Measurements from ENCODE around the gene DIAPH2.

The DIAPH2 gene

DNA sequence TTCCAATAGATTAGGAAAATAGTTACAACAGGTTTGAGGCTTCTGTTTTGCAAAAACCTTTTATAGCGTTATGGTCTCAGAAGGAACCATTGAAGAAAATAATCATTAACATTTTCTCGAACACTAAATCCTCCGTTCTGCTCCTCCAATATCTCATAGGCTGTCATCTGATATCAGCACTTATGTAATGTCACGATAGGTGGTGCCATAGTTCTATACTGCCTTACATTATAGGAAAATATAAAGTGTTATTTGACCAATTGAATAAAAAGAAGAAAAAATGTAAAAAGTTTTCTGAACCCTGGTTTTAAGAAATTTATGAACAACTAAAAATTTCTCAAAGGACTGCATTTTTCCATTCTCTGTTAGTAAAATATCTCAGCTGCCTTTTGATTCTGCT, 490.5 kb downstream of the DIAPH2 start:
- DNase-seq (ENCODE audit: low spot score): no peak

DNA sequence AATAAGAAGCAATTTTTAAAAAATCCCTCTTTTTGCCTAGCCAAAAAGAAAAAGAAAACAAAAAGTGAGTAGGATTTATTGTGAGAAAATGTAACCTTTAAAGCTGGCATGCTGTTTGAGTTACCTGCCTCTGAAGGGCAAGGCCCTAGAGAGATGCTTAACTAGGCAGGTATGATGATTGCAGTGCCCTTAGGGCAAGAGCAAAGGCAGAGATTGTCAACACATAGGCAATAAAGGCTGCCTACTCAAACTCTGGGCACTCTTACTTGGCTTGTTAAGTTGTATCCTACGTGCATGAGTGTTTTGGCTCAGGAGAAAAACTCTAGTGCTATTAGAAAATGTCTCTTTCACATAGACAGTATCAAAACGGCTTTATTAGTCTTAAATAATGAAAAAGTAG, 505.0 kb downstream of the DIAPH2 start:
- no peak for DNase-seq (ENCODE audit: low spot score)

DNA sequence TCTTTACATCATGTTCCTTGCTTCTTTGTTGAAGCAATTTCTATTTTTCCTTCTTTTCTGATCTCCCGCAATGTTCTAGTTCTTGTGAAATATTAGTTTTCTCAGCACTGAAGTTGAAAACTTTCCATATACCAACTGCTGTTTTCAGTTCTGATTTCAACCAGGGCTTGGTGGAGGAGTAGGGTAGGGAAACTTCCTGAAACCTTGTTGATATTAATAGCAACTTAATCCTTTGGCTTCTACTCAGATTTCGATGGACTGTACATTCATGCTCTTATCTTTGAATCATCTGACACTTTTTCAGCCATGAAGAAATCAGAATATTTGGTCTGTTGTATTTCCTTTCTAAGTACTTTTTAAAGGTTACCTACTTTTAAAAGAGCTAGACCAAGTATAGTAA, 514.9 kb downstream of the DIAPH2 start:
- no peak for DNase-seq (ENCODE audit: low spot score)

DNA sequence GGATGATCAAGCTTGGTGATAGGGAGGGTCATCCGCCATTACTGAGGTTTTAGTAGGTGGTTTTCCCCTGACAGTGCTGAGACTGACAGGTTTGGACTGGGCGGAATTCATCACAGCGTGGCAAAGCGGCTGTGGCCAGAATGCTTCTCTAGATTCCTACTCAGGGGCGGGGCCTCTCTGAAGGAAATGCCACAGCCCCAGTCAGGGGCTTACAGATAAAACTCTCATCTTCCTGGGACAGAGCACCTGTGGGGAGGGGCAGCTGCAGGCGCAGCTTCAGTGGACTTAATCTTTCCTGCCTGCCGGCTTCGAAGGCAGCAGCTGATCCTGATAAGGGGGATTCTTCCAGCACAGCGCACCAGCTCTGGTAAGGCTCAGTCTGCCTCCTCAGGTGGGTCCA, 515.8 kb downstream of the DIAPH2 start:
- DNase-seq (ENCODE audit: low spot score): peak; percentile 56

DNA sequence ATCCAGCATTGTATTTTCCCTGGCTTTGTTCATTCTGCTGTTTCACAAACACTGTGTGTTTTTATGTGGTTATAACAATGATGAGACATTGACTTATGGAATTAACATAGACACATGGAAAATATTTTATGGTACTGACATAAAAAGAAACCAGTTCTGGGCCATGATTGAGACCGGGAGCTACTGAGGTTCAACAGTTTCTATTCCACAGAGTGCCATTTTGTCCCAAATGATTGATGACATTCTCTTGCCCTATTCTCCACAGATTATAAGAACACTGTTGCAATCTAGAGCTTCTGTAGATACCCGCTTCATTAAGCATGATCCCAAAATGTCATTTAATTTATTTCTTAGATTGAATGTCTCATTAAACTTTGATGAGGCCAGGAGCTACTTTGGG, 525.9 kb downstream of the DIAPH2 start:
- DNase-seq (ENCODE audit: low spot score): no peak

DNA sequence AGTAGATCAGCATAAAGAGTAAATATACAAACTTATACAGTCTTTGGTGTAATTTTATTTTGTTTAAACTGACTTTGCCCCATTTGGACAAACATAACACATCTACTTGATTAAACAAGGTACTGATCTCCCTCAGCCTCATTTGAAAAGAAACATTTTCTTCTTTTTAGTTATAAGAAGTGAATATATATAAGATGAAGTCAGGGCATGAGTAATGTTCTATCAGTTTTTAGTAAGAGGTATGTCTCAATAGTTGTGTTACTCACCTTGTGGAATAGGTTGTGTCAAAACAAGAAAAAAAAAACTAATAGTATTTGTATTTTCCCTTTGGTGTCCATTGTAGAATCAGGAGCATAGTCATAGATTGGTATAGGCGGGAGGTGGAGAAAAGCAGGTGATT, 526.4 kb downstream of the DIAPH2 start:
- DNase-seq (ENCODE audit: low spot score): no peak

DNA sequence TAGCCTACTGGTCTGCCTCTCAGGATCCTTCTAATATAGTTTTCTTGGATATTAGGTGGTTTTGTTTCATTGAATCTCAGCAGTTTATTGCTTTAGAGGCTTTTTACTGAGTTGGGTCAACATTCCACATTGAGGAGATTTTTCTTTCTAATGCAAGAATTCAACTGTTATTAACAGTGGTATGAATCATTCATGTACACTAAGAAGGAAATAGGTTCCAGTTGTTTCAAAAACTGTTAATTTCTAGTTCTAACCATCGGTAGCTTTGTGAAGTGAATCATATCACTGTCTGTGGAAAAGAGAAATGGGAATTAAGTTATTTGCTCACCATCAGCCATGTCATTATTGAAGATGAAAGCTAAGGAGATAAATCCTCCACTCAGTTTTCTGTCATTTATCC, 530.5 kb downstream of the DIAPH2 start:
- DNase-seq (ENCODE audit: low spot score): no peak

DNA sequence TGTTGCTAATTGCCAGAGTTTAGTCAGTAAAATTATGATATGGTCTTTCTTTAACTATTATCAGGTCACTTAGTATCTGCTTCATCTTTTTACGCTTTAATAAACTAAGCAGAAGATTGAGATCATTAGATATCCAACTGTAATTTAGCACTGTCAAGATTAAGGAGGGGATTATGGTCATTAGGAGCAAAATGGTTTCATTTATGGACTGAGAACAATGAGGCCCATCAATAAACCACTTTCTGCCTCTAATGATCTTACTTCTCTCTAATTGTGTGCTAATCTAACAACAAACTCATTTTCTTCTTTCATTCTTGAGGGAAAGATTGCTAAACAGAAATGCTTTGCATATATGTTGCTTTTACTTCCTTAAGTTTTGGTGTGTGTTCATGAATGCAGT, 539.5 kb downstream of the DIAPH2 start:
- no peak for DNase-seq (ENCODE audit: low spot score)

DNA sequence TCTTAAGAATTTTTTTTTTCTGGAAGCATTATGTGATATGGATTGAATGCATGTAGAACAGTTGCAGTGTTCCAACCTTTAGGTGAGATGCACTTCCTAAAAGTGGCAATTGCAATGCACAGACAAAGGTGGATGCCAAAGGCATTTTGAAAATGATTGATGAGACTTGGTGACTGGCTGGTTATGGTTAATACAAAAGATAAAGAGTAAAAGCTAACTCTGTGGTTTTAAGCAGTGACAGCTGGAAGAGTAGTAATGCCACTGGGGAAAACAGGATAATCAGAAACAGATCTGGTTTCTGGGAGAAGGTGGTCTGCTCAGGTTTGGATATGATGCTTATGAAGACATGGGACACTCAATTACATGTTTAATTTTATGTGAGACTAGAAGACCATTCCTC, 544.7 kb downstream of the DIAPH2 start:
- no peak for DNase-seq (ENCODE audit: low spot score)

DNA sequence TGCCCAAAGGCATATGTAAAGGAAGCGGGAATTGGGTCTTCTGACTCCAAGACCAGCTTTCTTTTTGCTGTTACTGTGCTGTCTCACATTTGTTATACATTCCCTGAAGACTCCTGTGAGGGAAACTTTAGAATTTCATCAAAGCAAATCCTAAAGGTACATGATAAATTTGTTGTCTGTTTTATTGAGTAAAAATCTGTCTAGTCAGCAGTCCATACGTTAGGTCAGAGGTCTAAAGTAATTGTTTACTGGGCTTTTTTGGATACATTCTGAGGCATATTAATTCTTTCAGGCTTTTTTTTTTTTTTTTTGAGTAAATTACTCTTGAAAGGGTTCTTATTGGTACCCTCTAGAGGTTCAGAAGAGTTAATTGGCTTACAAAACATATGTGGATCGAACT, 546.3 kb downstream of the DIAPH2 start:
- no peak for DNase-seq (ENCODE audit: low spot score)

DNA sequence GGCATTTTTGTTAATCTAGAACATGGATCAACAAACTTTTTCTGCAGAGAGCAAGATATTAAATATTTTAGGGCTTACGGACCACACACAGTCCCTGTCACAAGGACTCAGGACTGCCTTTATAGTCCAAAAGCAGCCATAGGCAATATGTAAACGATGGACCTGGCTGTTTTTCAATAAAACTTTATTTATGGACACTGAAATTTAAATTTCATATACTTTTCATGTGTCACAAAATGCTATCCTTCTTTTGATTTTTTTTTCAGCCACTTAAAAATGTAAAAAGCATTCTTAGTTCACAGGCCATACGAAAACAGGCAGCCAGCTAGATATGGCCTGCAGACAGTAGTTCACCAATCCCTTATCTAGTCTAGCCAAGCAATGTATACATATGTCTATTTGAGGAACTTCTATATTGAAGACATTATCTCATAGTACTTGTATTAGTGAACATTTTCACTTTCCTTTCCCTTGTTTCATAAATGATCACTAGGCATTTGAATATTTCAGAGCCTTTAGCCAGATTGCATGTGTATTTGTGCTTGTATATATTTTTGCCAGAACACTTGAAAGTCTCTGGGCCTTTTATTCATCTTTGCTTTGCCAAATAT, 549.9 kb downstream of the DIAPH2 start:
- DNase-seq (ENCODE audit: low spot score): no peak

DNA sequence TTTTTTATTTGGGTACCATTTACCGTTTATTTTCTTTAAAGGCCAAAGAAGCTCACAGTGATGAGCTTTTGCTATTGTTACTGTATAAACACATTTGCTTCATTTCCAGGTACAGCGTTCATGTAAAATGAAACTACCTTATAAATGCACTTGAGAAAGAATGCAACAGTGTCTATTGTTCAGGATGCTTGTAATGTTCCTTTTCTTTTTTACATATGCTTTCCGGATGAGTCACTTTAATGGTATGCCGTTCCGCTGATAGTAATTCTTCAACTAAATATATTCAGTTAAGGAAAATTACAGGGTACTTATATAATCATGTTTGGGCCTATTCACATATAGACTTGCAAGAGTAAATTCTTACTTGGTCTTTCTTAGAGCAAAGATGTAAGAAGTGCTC, 554.0 kb downstream of the DIAPH2 start:
- no peak for DNase-seq (ENCODE audit: low spot score)

DNA sequence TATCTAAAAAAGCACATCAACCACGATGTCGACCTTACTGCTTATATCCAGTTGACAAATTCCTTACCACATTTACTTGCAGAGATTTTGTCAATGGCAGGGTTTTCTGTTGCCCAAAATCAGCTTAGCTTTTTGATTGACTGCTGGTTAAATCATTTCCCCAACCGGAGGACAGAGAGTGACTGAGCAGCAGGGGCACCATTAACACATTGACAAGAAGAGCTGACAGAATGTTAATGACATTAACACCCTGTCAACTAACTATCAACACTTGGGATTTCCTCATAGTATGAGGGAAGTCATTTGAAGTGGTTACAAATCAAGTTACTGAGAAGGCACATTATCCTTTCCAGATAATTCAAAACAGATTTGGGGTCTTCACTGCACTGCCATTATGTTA, 567.5 kb downstream of the DIAPH2 start:
- no peak for DNase-seq (ENCODE audit: low spot score)

DNA sequence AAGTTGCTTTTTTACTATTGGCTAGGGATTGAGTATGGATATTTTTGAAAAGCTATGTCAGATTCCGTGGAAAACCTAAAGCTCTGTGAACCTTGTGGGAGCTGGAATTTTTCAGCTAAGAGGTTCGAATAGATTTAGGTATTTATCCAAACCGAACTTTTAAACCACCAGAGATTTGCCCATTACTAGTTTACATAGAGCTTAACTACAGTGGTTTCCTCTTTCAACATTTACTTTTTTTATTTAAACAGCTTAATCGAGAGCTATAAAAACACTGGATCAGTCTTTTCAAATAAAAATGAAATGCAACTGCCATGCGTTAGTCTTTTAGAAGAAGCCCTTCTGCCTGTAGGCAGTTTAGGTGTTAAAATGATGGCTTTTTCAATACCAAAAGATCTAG, 576.0 kb downstream of the DIAPH2 start:
- DNase-seq (ENCODE audit: low spot score): no peak

DNA sequence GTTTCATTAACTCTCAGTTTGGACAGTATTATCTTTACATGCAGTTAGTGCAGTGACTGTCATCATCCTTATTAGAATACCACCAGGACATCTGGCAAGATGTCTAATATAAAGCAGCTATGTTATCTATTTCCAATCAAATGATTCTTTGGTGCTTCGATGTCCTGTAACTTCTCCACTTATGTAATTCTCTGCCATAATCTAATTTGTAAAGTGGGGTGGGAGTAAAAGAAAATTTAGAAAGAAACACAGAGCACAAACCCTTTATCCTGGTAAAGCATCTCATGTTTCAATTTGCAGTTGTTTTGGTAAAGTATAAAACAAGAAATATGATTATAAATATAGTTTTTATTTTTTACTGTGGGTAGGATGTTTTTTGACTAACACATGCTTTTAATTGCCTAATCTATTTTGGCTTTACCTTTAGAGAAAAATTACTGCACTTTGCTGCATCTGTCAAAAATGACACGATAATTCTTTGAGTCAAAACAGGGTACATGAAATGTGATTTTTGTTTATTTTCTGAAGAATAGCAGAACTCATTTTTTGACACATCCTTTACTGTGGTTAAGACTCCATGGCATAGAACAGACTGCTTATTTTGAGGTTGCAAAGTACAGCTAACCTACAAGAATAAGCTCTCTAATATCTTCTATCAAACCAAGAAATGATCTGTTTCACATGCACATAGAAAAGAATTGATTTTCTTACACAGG, 581.9 kb downstream of the DIAPH2 start:
- DNase-seq (ENCODE audit: low spot score): no peak

DNA sequence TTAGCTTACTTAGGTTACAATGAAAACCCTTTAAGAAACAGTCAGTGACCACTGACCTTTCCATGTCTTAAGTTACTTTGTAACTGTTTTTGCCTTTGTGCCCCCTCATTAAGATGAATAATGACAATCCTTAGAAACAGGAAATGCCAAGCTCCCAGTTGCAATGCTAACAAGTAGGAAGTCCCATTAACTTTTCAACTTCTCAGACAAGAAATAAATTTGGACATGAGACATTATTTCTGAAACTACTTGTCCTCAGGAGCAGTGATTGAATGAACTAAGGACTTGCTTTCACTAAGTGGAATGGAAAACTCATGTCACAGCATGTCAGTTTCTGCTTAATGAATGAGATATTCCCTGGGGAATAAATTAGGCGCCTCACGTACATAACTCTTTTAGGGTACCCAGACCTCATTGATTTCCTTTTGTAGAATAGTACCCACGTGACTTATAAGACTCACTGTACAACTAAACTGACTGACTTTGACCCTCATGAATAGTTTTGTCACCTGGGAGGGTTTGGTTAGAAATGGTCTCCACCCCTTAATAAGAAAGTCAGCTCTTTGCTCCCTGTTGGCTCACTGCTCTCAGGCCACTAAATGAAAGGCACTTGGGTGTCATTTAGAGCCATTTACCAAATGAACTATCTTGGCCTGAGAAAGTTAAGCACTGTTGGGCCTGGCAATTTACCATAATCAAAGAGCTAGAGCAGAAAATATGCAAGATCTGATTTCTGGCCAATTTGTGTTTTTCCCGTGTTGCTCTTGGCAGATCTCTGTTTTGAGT, 582.9 kb downstream of the DIAPH2 start:
- no peak for DNase-seq (ENCODE audit: low spot score)

DNA sequence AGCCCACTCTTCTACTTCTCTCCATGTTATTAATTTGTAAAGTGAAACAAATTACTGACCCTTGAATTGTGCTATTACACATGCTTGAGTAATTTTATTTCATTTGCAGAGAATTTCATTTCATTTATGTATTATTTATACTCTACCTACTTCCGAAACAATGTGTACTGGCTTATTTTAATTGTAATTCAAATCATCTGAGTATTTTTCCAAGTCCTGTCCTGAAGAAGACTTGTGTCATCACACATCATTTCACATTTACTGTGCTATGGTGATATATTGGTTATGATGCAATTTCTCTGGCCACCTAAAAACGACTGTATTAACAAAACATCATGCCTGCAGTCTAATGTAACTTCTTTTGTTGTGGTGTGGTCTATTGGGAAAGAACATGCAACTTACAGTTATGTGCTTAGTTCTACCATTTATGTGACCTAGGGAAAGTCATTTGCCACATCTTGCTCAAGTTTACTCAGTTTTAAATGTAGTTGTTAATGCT, 583.6 kb downstream of the DIAPH2 start:
- no peak for DNase-seq (ENCODE audit: low spot score)

DNA sequence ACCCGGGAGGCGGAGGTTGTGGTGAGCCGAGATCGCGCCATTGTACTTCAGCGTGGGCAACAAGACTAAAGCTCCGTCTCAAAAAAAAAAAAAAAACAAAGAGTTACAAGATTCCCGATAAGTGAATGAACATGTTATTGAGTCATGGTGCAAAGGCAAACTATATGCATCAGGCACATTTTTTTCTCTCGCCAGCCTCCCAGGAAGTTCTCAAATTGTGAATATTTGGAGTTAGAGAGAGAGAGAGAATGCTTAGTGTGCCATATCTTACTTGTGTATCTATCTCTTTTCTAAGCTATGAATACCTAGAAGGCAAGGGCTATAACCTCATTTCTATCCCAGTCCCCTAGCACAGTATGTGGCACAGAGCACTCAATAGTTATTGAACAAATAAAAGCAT, 599.9 kb downstream of the DIAPH2 start:
- no peak for DNase-seq (ENCODE audit: low spot score)

DNA sequence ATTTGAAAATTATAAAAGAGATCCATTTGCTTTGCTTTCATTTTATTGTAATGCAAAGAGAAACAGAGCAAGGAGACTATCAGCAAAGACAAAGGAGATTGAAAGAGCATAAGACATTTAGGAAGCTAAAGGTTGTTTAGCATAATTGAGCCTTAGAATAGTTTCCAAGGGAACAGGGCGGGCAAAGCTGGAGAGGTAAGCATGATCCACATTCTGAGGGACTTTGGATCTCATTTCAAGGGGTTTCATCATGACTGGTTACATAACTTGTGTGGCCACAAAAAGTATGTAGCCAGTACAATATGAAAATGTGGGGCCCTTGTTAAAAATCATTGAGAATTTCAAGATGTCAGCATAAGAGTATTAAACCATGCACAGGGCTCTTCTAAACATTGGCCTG, 605.6 kb downstream of the DIAPH2 start:
- DNase-seq (ENCODE audit: low spot score): no peak

DNA sequence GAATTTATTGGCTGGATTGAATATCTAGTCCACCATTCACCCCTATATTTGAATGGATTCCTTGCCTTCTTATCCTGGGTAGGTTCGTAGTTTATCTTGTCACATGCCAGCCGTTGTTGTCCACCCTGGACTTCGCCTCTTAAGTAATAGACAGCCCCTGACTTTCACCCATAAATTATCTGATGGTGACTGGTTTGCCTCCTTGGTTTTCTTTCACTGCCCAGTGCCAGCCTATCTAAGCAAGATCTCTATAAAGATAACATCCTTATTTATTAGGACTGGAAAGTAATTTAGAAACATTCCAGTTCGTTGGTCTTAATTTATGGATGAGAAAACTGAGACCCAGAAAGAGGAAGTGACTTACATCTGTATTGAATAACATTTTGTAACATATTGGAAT, 609.4 kb downstream of the DIAPH2 start:
- no peak for DNase-seq (ENCODE audit: low spot score)

DNA sequence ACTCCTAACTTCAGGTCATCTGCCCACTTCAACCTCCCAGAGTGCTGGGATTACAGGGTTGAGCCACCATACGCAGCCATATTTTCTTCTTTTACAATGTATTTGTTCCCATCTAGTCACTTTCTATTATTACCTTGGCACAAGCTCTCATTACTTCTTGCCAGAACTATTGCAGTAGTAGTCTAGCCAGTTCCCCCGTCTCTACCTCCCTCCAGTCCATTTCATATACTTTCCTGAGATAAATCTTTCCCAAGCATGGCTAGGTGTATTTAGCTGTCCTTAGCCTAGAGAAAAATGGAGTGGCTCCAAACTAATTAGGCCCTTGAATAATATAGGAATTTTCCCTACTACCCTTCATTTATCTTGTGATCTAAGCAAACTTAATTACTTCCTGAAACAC, 611.3 kb downstream of the DIAPH2 start:
- DNase-seq (ENCODE audit: low spot score): no peak

DNA sequence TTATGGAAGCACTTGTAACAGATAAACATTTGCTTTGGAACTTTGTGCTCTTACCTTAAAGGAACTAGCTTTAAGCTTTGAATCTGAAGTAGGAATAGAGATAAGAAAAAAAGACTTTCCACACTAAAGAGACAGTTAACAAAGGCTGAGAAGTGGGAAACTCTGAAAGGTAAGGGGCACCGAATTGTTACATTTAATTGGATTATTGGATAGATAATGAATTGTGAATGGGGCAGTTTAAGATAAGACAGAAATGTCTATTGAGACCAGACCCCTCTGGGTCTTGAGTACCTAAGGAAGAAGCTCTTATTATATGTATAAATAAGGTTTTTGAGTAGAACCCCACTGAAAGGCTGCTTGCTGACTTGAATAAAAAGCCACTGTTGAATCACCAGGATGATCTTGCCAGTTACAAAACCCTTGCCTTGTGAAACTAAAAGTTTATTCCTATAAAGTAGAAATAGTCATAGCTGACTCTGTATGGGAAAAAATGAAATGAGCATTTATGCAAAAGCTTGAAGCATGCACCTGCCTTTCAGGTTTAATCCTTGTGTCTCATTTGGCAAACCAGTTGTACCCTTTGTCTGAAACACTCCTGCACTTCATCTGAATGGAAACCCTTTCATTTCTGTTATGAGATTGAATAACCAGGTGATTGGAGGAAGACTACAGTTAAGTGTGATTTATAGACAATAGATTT, 622.3 kb downstream of the DIAPH2 start:
- no peak for DNase-seq (ENCODE audit: low spot score)

DNA sequence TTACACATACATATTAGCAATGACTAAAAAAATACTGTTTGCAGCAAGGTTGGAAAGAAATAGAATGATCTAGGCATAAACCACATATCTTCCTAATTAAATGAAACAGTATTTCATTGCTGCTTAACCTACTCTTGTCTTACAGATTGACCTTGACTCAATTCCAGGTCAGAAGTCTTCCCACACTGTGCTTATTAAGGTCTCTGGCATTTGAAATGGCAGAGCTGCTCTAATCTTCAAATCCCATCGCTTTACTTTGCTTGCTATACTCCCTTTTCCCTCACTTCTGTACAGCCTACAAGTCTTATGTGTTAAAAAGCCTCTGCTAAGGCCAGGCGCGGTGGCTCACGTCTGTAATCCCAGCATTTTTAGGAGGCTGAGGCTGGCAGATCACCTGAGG, 623.5 kb downstream of the DIAPH2 start:
- no peak for DNase-seq (ENCODE audit: low spot score)

Data from ecto neural progenitor cell (in vitro differentiated cells).